ENCODE data around the gene EIF5. TPM values are rescaled to one million over a fixed set of nuclear protein-coding genes. Genes with fewer than 3 reads are reported as not detected.
A peak's percentile ranks its signal among the peaks of the same experiment; 100 is the strongest.

Gene EIF5
- total RNA-seq, 1 donor from 2014 or later: 214 TPM

DNA sequence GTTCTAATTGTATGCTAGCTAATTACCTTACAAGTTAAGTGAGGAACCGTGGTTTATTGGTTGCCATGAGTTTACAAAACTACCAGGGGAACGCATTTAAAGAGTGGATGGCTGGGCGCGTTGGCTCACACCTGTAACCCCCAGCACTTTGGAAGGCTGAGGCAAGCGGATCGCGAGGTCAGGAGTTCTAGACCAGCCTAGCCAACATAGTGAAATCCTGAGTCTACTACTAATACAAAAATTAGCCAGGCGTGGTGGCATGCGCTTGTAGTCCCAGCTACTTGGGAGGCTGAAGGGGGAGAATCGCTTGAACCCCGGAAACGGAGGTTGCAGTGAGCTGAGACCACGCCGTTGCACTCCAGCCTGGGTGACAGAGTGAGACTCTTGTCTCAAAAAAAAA lies 2.2 kb downstream of the EIF5 start:
- H3K4me3 Mint-ChIP-seq (ENCODE audit: unreplicated experiment): peak overlapping the region; percentile 85
- DNase-seq (ENCODE audit: extremely low spot score, unreplicated experiment): no peak
- no peaks in the 10 kb centered on the region for H3K9me3 Mint-ChIP-seq (ENCODE audit: unreplicated experiment)
- H3K27ac Mint-ChIP-seq (ENCODE audit: unreplicated experiment): peak overlapping the region; percentile 57
- peaks cover 21% of the 10 kb centered on the region for H3K4me1 Mint-ChIP-seq (ENCODE audit: unreplicated experiment)
- TF ChIP-seq, protein P1, sequence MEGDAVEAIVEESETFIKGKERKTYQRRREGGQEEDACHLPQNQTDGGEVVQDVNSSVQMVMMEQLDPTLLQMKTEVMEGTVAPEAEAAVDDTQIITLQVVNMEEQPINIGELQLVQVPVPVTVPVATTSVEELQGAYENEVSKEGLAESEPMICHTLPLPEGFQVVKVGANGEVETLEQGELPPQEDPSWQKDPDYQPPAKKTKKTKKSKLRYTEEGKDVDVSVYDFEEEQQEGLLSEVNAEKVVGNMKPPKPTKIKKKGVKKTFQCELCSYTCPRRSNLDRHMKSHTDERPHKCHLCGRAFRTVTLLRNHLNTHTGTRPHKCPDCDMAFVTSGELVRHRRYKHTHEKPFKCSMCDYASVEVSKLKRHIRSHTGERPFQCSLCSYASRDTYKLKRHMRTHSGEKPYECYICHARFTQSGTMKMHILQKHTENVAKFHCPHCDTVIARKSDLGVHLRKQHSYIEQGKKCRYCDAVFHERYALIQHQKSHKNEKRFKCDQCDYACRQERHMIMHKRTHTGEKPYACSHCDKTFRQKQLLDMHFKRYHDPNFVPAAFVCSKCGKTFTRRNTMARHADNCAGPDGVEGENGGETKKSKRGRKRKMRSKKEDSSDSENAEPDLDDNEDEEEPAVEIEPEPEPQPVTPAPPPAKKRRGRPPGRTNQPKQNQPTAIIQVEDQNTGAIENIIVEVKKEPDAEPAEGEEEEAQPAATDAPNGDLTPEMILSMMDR (IDR thresholded peaks at IDR 0.05): no peak
- no peaks in the 10 kb centered on the region for H3K27me3 Mint-ChIP-seq (ENCODE audit: unreplicated experiment)
- peaks cover 53% of the 10 kb centered on the region for H3K36me3 Mint-ChIP-seq (ENCODE audit: unreplicated experiment)

DNA sequence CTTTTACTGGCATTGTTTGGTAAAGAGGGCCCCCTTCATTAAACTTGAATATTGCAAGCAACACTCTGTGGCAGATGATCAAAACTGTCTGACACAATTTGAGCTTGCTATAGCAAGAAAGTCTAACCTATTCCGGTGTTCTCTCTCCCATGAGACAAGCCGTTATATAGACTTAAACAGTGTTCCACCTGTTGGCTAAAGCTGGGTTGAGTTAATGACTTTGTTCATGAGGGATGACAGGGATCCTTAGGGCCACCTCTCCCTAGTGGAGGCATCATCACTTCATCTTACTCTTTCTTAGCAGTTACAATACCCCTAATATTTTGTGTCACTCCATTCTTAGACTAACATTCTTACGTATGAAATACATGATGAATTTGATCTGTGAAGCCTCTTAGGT lies 3.8 kb downstream of the EIF5 start:
- Mint-ChIP-seq H3K9me3 (ENCODE audit: unreplicated experiment) (no peaks in the 10 kb centered on the region), H3K4me1 (ENCODE audit: unreplicated experiment) (peaks cover 16% of the 10 kb centered on the region), H3K36me3 (ENCODE audit: unreplicated experiment) (peaks cover 69% of the 10 kb centered on the region), H3K4me3 (ENCODE audit: unreplicated experiment) (no peak overlapping the region), H3K27ac (ENCODE audit: unreplicated experiment) (no peak overlapping the region), H3K27me3 (ENCODE audit: unreplicated experiment) (no peaks in the 10 kb centered on the region)
- TF ChIP-seq, protein P1 (IDR thresholded peaks at IDR 0.05): no peak
- DNase-seq (ENCODE audit: extremely low spot score, unreplicated experiment): no peak

DNA sequence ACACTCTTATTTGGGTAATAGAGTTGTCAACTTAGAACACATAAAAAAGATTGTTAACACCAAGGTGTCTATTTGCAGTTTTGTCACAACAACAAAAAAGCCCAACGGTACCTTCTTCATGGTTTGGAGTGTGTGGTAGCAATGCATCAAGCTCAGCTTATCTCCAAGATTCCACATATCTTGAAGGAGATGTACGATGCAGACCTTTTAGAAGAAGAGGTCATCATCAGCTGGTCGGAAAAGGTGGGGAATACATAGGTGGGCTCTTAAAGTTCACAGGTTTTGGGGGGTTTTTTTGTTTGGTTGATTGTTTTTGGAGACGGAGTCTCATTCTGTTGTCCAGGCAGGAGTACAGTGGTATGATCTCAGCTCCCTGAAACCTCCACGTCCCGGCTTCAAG lies 5.5 kb downstream of the EIF5 start:
- Mint-ChIP-seq H3K4me3 (ENCODE audit: unreplicated experiment) (no peak overlapping the region), H3K36me3 (ENCODE audit: unreplicated experiment) (peaks cover 85% of the 10 kb centered on the region), H3K4me1 (ENCODE audit: unreplicated experiment) (peaks cover 16% of the 10 kb centered on the region), H3K9me3 (ENCODE audit: unreplicated experiment) (no peaks in the 10 kb centered on the region), H3K27me3 (ENCODE audit: unreplicated experiment) (no peaks in the 10 kb centered on the region), H3K27ac (ENCODE audit: unreplicated experiment) (no peak overlapping the region)
- TF ChIP-seq, protein P1 (IDR thresholded peaks at IDR 0.05): no peak
- no peak for DNase-seq (ENCODE audit: extremely low spot score, unreplicated experiment)

DNA sequence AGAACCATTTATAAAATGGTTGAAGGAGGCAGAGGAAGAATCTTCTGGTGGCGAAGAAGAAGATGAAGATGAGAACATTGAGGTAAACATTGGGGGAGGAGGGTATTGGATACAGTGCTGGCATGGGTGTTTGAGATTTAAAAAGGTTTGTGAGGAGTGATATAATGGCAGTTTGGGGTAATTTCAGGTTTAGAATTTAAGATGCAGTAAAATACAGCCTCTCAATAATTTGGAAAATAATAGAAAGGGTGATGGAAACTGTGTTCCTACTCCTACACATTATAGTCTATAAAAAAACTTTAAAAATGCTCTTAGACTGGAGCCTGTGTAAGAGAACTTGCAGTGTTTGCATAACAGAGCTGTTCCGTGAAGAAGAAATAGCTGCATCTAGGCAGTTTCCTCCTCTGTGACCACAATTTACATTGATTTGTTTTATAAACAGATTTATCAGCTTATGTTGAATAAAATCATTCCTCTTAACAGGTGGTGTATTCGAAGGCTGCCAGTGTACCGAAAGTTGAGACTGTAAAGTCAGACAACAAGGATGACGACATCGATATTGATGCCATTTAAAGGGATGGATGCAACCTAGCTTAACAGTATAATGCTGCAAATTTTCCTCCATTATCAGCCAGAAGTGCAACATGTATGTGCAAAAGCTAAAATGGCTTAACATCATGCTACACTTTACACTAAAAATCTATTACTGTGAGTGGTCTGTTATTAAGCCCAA lies 6.6 kb downstream of the EIF5 start:
- no peak for DNase-seq (ENCODE audit: extremely low spot score, unreplicated experiment)
- TF ChIP-seq, protein P1 (IDR thresholded peaks at IDR 0.05): no peak
- H3K36me3 Mint-ChIP-seq (ENCODE audit: unreplicated experiment): peaks cover 86% of the 10 kb centered on the region
- H3K27ac Mint-ChIP-seq (ENCODE audit: unreplicated experiment): no peak overlapping the region
- no peaks in the 10 kb centered on the region for H3K9me3 Mint-ChIP-seq (ENCODE audit: unreplicated experiment)
- H3K4me3 Mint-ChIP-seq (ENCODE audit: unreplicated experiment): no peak overlapping the region
- H3K27me3 Mint-ChIP-seq (ENCODE audit: unreplicated experiment): no peaks in the 10 kb centered on the region
- peaks cover 17% of the 10 kb centered on the region for H3K4me1 Mint-ChIP-seq (ENCODE audit: unreplicated experiment)

DNA sequence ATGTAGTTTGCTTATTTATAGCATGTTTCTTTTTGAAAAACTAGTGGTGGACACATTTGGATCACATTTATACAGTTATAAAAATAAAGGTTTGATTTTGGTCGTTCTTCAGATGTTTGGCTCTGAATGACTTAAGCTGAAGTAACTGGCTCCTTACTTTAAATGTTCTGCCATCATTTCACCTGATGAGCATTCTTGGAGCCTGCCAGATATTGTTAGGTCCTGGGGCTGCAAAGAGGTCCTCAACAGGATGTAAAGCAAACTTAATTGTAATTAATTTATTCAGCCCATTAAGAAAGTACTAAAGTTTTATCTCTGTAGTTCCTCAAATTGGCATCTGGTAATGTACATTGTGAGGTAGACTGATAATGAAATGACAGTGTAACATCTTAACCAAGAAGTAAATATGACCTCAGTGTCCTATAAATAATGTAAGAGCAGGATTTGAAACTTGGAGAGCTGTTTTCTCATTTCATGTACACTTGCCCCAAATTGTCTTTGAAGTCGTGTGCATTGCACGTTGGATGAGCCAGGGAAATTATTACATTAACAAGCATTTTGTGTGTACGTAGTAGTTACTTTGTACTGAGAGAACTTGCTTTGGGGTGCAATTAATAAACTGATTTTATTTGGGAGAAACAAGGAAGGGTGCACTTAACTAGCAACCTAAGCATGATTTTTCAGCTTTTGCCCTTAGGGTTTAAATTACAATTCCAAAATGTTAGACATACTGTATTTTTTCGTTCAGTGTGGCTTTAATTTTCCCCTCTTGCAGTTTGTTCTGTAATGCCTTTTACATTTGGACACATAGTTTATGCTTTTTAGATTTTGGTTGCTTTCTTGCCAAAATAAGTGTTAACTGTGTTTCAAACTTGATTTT lies 7.5 kb downstream of the EIF5 start:
- peaks cover 78% of the 10 kb centered on the region for H3K36me3 Mint-ChIP-seq (ENCODE audit: unreplicated experiment)

More for the DNA sequence above, 7.5 kb downstream of the EIF5 start:
- TF ChIP-seq, protein P1 (IDR thresholded peaks at IDR 0.05): no peak
- H3K27ac Mint-ChIP-seq (ENCODE audit: unreplicated experiment): no peak overlapping the region
- DNase-seq (ENCODE audit: extremely low spot score, unreplicated experiment): no peak
- no peaks in the 10 kb centered on the region for H3K9me3 Mint-ChIP-seq (ENCODE audit: unreplicated experiment)
- no peaks in the 10 kb centered on the region for H3K27me3 Mint-ChIP-seq (ENCODE audit: unreplicated experiment)
- H3K4me1 Mint-ChIP-seq (ENCODE audit: unreplicated experiment): peaks cover 11% of the 10 kb centered on the region
- no peak overlapping the region for H3K4me3 Mint-ChIP-seq (ENCODE audit: unreplicated experiment)

Data from osteocyte (in vitro differentiated cells).